ENCODE results near the gene DPF3.

- TF ChIP-seq CTCF (IDR thresholded peaks at IDR 0.05; ENCODE audit: low read depth, low read length, poor library complexity, severe bottlenecking) (no peak), EZH2phosphoT487 (IDR thresholded peaks at IDR 0.05; ENCODE audit: borderline replicate concordance, low read length) (no peak)
These were observed 185.0 kb downstream of the DPF3 start for GRCh38 chr14:72708708-72709475.
